SK-N-SH treated with all-trans-retinoic acid at 6 μM for 48 hours (cell line): ENCODE results near the gene ZNF473.

ENCODE experiments used
- ATAC-seq: fragments of 200-7000 bp; cut with Tn5 transposase; 3 replicates; pipeline ENCODE4 v1.9.1; 2020; ENCODE audit warnings: mild to moderate bottlenecking, moderate library complexity
- ARNTL ChIP-seq: fragments of 450-650 bp; formaldehyde crosslinking; IDR thresholded peaks from 2 replicates; pipeline ENCODE4 v1.5.0; 2020; ENCODE audit warnings: low read depth, mild to moderate bottlenecking, moderate library complexity, borderline replicate concordance
- BACH2 ChIP-seq: fragments of 250-450 bp; sonication (Bioruptor Pico); IDR thresholded peaks from 2 replicates; pipeline ENCODE4 v1.9.0; 2021; ENCODE audit warnings: mild to moderate bottlenecking, borderline replicate concordance
- CSDC2 ChIP-seq: fragments of 250-450 bp; sonication (Bioruptor Pico); IDR thresholded peaks from 2 replicates; pipeline ENCODE4 v1.5.0; 2020; ENCODE audit warnings: mild to moderate bottlenecking, moderate library complexity
- ESRRG ChIP-seq: fragments of 250-450 bp; sonication (Bioruptor Pico); IDR thresholded peaks from 2 replicates; pipeline ENCODE4 v1.6.1; 2021; ENCODE audit warnings: mild to moderate bottlenecking
- GLIS3 ChIP-seq: fragments of 250-450 bp; sonication (Bioruptor Pico); IDR thresholded peaks from 2 replicates; pipeline ENCODE4 v1.5.0; 2020; ENCODE audit warnings: mild to moderate bottlenecking, moderate library complexity
- ISL1 ChIP-seq: fragments of 250-450 bp; sonication (Bioruptor Pico); IDR thresholded peaks from 2 replicates; pipeline ENCODE4 v2.1.2; 2022; ENCODE audit warnings: mild to moderate bottlenecking, moderate library complexity
- OSR1 ChIP-seq: fragments of 250-450 bp; sonication (Bioruptor Pico); IDR thresholded peaks from 2 replicates; pipeline ENCODE4 v1.8.0; 2022; ENCODE audit warnings: moderate library complexity, mild to moderate bottlenecking, inconsistent platforms
- PPARA ChIP-seq: fragments of 250-450 bp; sonication (Bioruptor Pico); IDR thresholded peaks from 2 replicates; pipeline ENCODE4 v1.5.0; 2020; ENCODE audit warnings: mild to moderate bottlenecking, borderline replicate concordance
- SNAI2 ChIP-seq: fragments of 250-450 bp; sonication (Bioruptor Pico); IDR thresholded peaks from 2 replicates; pipeline ENCODE4 v1.5.0; 2020; ENCODE audit warnings: mild to moderate bottlenecking, moderate library complexity
- TCF4 ChIP-seq: fragments of 250-450 bp; sonication (Bioruptor Pico); IDR thresholded peaks from 2 replicates; pipeline ENCODE4 v1.8.0; 2021; ENCODE audit warnings: mild to moderate bottlenecking, moderate library complexity, borderline replicate concordance
- TOX ChIP-seq: fragments of 250-450 bp; sonication (Bioruptor Pico); IDR thresholded peaks from 2 replicates; pipeline ENCODE4 v1.8.0; 2021; ENCODE audit warnings: mild to moderate bottlenecking, moderate library complexity, borderline replicate concordance
- ZC3H10 ChIP-seq: fragments of 250-450 bp; sonication (Bioruptor Pico); IDR thresholded peaks from 2 replicates; pipeline ENCODE4 v1.5.1; 2021; ENCODE audit warnings: mild to moderate bottlenecking, moderate library complexity
- ZFP3 ChIP-seq: fragments of 250-450 bp; sonication (Bioruptor Pico); IDR thresholded peaks from 2 replicates; pipeline ENCODE4 v1.5.0; 2020; ENCODE audit warnings: mild to moderate bottlenecking, moderate library complexity
- ZFP30 ChIP-seq: fragments of 450-650 bp; formaldehyde crosslinking; IDR thresholded peaks from 2 replicates; pipeline ENCODE4 v1.5.0; 2022; ENCODE audit warnings: mild to moderate bottlenecking, moderate library complexity
- ZNF565 ChIP-seq: fragments of 450-650 bp; formaldehyde crosslinking; conservative IDR thresholded peaks from 2 replicates; pipeline ENCODE4 v1.5.0; 2020; ENCODE audit warnings: low read depth, mild to moderate bottlenecking, moderate library complexity
- ZNF70 ChIP-seq: fragments of 450-650 bp; formaldehyde crosslinking; IDR thresholded peaks from 2 replicates; pipeline ENCODE4 v1.5.0; 2020; ENCODE audit warnings: mild to moderate bottlenecking, moderate library complexity
- ZNF8 ChIP-seq: fragments of 450-650 bp; formaldehyde crosslinking; IDR thresholded peaks from 2 replicates; pipeline ENCODE4 v1.5.0; 2020; ENCODE audit warnings: mild to moderate bottlenecking, moderate library complexity
- TF ChIP-seq, protein P1 (sequence below): fragments of 250-450 bp; sonication (Bioruptor Pico); IDR thresholded peaks from 2 replicates; pipeline ENCODE4 v1.5.1; 2020; ENCODE audit warnings: low read depth, mild to moderate bottlenecking, moderate library complexity
- TF ChIP-seq, protein P2 (sequence below): fragments of 250-450 bp; sonication (Bioruptor Pico); IDR thresholded peaks from 2 replicates; pipeline ENCODE4 v1.8.0; 2020; ENCODE audit warnings: mild to moderate bottlenecking, moderate library complexity, borderline replicate concordance
- TF ChIP-seq, protein P3 (sequence below): fragments of 250-450 bp; sonication (Bioruptor Pico); IDR thresholded peaks from 2 replicates; pipeline ENCODE4 v1.5.1; 2021; ENCODE audit warnings: mild to moderate bottlenecking, moderate library complexity
- TF ChIP-seq, protein P4 (sequence below): fragments of 250-450 bp; sonication (Bioruptor Pico); IDR thresholded peaks from 2 replicates; pipeline ENCODE4 v1.5.0; 2020; ENCODE audit warnings: mild to moderate bottlenecking, moderate library complexity

The ZNF473 gene

DNA sequence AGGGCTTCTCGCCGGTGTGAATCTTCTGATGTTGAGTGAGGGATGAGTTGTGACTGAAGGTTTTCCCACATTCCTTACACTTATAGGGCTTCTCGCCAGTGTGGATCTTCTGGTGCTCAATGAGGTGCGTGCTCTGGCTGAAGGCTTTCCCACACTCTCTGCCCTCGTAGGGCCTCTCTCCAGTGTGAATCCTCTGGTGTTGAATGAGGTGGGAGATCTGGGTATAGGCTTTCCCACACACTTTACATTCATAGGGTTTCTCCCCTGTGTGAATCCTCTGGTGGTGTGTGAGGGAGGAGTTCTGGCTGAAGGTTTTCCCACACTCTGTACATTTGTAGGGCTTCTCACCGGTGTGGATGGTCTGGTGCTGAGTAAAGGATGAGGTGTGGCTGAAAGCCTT, 33.2 kb downstream of the ZNF473 start:
- TF ChIP-seq ZFP3: no peak
- TF ChIP-seq, protein P1, sequence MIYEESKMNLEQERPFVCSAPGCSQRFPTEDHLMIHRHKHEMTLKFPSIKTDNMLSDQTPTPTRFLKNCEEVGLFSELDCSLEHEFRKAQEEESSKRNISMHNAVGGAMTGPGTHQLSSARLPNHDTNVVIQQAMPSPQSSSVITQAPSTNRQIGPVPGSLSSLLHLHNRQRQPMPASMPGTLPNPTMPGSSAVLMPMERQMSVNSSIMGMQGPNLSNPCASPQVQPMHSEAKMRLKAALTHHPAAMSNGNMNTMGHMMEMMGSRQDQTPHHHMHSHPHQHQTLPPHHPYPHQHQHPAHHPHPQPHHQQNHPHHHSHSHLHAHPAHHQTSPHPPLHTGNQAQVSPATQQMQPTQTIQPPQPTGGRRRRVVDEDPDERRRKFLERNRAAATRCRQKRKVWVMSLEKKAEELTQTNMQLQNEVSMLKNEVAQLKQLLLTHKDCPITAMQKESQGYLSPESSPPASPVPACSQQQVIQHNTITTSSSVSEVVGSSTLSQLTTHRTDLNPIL: no peak
- TF ChIP-seq ESRRG (CRISPR knock-in tag): no peak
- no peak for TF ChIP-seq TCF4
- no peak for TF ChIP-seq GLIS3 (CRISPR knock-in tag)
- TF ChIP-seq SNAI2 (CRISPR knock-in tag): no peak
- TF ChIP-seq ZC3H10 (CRISPR knock-in tag): no peak
- TF ChIP-seq, all 23 proteins: peak for 0
- no peak for ATAC-seq

DNA sequence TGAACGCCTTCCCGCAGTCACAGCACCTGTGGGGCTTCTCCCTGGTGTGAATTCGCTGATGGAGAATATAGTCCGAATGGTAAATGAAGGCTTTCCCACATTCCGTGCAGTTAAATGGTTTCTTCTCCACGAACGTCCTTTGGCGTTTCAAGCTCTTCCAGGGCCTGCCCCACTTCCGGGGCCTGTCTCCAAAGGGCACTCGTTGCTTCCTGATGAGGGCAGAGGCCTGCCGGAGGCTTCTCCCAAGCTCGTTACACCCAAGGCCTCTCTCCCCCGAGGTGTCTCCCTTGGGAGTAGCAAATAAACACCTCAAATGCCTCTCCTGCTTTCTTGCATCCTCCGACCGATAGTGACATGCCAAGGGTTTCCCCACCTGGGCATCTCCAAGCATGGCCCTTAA, 34.3 kb downstream of the ZNF473 start:
- no peak for ATAC-seq
- no peak for TF ChIP-seq CSDC2 (CRISPR knock-in tag)
- TF ChIP-seq BACH2 (CRISPR knock-in tag): no peak
- no peak for TF ChIP-seq TCF4
- no peak for TF ChIP-seq TOX
- TF ChIP-seq ARNTL (CRISPR knock-in tag): no peak
- no peak for TF ChIP-seq ZNF8 (CRISPR knock-in tag)
- no peak for TF ChIP-seq ZFP30
- TF ChIP-seq GLIS3 (CRISPR knock-in tag): no peak
- no peak for TF ChIP-seq ZC3H10 (CRISPR knock-in tag)
- TF ChIP-seq, protein P2, sequence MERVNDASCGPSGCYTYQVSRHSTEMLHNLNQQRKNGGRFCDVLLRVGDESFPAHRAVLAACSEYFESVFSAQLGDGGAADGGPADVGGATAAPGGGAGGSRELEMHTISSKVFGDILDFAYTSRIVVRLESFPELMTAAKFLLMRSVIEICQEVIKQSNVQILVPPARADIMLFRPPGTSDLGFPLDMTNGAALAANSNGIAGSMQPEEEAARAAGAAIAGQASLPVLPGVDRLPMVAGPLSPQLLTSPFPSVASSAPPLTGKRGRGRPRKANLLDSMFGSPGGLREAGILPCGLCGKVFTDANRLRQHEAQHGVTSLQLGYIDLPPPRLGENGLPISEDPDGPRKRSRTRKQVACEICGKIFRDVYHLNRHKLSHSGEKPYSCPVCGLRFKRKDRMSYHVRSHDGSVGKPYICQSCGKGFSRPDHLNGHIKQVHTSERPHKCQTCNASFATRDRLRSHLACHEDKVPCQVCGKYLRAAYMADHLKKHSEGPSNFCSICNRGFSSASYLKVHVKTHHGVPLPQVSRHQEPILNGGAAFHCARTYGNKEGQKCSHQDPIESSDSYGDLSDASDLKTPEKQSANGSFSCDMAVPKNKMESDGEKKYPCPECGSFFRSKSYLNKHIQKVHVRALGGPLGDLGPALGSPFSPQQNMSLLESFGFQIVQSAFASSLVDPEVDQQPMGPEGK (CRISPR knock-in tag): no peak
- TF ChIP-seq, protein P3, sequence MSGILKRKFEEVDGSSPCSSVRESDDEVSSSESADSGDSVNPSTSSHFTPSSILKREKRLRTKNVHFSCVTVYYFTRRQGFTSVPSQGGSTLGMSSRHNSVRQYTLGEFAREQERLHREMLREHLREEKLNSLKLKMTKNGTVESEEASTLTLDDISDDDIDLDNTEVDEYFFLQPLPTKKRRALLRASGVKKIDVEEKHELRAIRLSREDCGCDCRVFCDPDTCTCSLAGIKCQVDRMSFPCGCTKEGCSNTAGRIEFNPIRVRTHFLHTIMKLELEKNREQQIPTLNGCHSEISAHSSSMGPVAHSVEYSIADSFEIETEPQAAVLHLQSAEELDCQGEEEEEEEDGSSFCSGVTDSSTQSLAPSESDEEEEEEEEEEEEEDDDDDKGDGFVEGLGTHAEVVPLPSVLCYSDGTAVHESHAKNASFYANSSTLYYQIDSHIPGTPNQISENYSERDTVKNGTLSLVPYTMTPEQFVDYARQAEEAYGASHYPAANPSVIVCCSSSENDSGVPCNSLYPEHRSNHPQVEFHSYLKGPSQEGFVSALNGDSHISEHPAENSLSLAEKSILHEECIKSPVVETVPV (CRISPR knock-in tag): no peak
- TF ChIP-seq ISL1 (CRISPR knock-in tag): no peak
- TF ChIP-seq OSR1 (CRISPR knock-in tag): no peak
- no peak for TF ChIP-seq ZNF70 (CRISPR knock-in tag)
- TF ChIP-seq SNAI2 (CRISPR knock-in tag): no peak
- TF ChIP-seq PPARA (CRISPR knock-in tag): no peak
- TF ChIP-seq, protein P4, sequence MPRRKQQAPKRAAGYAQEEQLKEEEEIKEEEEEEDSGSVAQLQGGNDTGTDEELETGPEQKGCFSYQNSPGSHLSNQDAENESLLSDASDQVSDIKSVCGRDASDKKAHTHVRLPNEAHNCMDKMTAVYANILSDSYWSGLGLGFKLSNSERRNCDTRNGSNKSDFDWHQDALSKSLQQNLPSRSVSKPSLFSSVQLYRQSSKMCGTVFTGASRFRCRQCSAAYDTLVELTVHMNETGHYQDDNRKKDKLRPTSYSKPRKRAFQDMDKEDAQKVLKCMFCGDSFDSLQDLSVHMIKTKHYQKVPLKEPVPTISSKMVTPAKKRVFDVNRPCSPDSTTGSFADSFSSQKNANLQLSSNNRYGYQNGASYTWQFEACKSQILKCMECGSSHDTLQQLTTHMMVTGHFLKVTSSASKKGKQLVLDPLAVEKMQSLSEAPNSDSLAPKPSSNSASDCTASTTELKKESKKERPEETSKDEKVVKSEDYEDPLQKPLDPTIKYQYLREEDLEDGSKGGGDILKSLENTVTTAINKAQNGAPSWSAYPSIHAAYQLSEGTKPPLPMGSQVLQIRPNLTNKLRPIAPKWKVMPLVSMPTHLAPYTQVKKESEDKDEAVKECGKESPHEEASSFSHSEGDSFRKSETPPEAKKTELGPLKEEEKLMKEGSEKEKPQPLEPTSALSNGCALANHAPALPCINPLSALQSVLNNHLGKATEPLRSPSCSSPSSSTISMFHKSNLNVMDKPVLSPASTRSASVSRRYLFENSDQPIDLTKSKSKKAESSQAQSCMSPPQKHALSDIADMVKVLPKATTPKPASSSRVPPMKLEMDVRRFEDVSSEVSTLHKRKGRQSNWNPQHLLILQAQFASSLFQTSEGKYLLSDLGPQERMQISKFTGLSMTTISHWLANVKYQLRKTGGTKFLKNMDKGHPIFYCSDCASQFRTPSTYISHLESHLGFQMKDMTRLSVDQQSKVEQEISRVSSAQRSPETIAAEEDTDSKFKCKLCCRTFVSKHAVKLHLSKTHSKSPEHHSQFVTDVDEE (CRISPR knock-in tag): no peak
- no peak for TF ChIP-seq ESRRG (CRISPR knock-in tag)

DNA sequence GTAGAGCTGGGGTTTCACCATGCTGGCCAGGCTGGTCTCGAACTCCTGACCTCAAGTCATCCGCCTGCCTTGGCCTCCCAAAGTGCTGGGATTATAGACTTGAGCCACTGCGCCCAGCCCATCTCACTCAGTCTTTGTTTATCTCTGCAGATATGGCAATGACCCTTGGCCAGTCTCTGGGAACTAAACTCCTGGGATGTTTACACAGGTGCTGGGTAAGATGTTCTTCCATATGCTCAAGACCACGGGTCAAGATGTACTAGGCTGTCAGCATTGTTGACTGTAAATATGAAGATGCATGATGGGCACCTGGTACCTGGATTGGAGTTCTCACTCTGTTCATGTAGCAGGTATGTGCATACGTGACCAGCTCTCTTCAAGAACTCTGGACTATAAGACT, 35.8 kb downstream of the ZNF473 start:
- TF ChIP-seq ZFP3 (no peak), BACH2 (CRISPR knock-in tag) (no peak), ZC3H10 (CRISPR knock-in tag) (no peak), CSDC2 (CRISPR knock-in tag) (no peak), ZNF70 (CRISPR knock-in tag) (no peak), ZNF8 (CRISPR knock-in tag) (no peak), TCF4 (no peak), GLIS3 (CRISPR knock-in tag) (no peak), ZNF565 (CRISPR knock-in tag) (no peak), SNAI2 (CRISPR knock-in tag) (no peak), ISL1 (CRISPR knock-in tag) (no peak), PPARA (CRISPR knock-in tag) (no peak)
- TF ChIP-seq, protein P4 (CRISPR knock-in tag): no peak
- no peak for ATAC-seq
